Stimulated activated effector memory CD8-positive, alpha-beta T cell treated with anti-CD3 and anti-CD28 coated beads, Interleukin-12 subunit alpha, Interleukin-12 subunit beta, amount 100 ng/mL, for 72 hours (primary cell): ENCODE results near the gene ANTKMT.

ENCODE experiments used
- ATAC-seq: fragments of 150-1000 bp; cut with Tn5 transposase; 2 replicates; pipeline ENCODE4 v1.10.0; 2021
- DNase-seq, 2 donors: peaks; one replicate each; pipeline ENCODE4 v3.0.0; 2021 to 2022; ENCODE audit warnings: low spot score in 2 of 2
- H3K27ac Mint-ChIP-seq: one replicate; pipeline ENCODE4 v1.8.0; 2022; ENCODE audit warnings: mild to moderate bottlenecking, mixed read lengths
- H3K36me3 Mint-ChIP-seq: one replicate; pipeline ENCODE4 v1.8.0; 2022; ENCODE audit warnings: mild to moderate bottlenecking, mixed read lengths
- H3K4me1 Mint-ChIP-seq: one replicate; pipeline ENCODE4 v1.8.0; 2022; ENCODE audit warnings: mixed read lengths
- H3K4me3 Mint-ChIP-seq: one replicate; pipeline ENCODE4 v1.8.0; 2022; ENCODE audit warnings: mild to moderate bottlenecking, mixed read lengths
- H3K9me3 Mint-ChIP-seq: one replicate; pipeline ENCODE4 v1.8.0; 2022; ENCODE audit warnings: mixed read lengths

Gene ANTKMT, protein sequence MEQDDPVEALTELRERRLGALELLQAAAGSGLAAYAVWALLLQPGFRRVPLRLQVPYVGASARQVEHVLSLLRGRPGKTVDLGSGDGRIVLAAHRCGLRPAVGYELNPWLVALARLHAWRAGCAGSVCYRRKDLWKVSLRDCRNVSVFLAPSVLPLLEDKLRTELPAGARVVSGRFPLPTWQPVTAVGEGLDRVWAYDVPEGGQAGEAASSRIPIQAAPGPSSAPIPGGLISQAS

DNA sequence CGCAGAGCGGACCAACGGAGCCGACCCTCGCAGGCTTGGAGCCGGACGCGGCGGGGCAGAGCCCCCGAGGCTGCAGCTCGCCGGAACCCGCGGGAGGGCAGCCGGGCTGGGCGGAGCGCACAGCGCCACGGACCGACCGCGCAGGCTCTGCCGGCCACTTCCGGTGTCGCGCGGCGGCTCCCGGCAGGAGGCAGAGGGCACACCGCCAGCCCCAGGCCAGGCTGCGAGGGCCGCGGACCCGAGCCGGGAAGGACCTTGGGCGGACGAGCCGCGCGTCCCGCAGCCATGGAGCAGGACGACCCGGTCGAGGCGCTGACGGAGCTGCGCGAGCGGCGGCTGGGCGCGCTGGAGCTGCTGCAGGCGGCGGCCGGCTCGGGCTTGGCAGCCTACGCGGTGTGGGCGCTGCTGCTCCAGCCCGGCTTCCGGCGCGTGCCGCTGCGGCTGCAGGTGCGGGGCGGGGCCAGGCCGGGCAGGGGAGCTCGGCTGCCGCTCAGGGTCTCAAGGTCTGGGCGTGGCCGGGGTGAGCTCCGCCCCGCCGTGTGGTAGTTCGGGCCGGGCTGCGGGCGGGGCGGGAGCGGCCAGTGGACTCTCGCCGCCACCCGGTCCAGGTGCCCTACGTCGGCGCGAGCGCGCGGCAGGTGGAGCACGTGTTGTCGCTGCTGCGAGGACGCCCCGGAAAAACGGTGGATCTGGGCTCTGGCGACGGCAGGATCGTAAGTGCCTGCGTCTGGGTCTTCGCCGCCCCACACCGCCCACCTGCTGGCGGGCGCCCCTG is at the start of gene ANTKMT:
Gene ANTKMT, plus strand, starts transcription at position 157 of the 775 bp plus-strand sequence. Its CDS starts 129 bp downstream, at position 286.
- peak; percentile 74 for ATAC-seq
- H3K36me3 Mint-ChIP-seq: peaks cover 15% of the 10 kb centered on the region

DNA sequence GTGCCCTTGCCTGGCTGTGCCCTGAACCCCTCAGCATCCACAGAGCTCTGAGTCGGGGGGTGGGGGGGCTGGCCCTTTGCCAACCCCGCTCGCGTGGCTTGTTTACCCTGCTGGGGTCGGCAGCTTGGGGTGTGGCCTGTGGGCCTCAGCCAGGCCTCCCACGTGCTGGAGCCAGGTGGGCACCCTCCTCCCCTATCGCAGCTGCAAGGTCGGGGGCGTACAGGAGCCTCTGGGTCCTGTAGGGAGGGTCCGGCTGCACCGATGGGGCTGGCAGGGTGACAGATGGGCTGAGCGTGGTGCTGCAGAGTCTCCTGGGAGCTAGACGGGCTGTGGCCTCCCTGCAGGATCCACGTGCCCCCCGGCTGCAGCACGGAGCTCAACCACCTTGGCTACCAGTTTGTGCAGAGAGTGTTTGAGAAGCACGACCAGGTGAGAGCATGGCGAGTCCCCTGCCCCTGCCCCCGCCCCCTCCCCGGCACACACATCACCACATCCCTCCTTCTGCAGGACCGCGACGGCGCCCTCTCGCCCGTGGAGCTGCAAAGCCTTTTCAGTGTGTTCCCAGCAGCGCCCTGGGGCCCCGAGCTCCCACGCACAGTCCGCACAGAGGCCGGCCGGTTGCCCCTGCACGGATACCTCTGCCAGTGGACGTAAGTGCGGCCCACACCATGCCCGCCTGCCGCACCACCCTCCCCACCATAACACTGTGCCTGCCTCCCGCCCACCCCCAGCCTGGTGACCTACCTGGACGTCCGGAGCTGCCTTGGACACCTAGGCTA is 49.4 kb upstream of the ANTKMT start:
- no peak for ATAC-seq
- no peak overlapping the region for H3K27ac Mint-ChIP-seq
- DNase-seq: no peak
- H3K36me3 Mint-ChIP-seq: peaks cover 25% of the 10 kb centered on the region
- no peaks in the 10 kb centered on the region for H3K9me3 Mint-ChIP-seq
- H3K4me3 Mint-ChIP-seq: no peak overlapping the region
- peaks cover 8% of the 10 kb centered on the region for H3K4me1 Mint-ChIP-seq

More for the DNA sequence above, at the start of gene ANTKMT:
- peak within 1 kb of the TSS; percentile 40 for H3K27ac Mint-ChIP-seq
- peak; percentile 67 to 92 for DNase-seq
- no peaks in the 10 kb centered on the region for H3K9me3 Mint-ChIP-seq
- peaks cover 31% of the 10 kb centered on the region for H3K4me1 Mint-ChIP-seq
- H3K4me3 Mint-ChIP-seq: peak within 1 kb of the TSS; percentile 80

DNA sequence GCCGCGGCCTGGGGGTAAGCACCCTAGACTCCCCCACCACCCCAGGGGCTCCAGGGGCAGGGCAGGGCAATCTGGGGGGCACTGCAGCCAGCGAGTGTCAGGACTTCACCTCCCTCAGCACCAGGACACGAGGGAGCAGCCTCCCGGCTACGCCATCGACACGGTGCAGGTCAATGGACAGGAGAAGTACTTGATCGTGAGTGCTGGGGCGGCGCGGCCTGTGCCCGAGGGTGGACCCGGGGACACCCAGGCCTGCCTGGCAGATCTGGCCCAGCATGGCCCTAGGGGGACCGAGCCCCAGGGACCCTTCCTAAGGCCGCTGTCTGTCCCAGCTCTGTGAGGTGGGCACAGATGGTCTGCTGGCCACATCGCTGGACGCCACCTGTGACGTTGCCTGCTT is 48.6 kb upstream of the ANTKMT start:
- H3K4me1 Mint-ChIP-seq: peaks cover 8% of the 10 kb centered on the region
- H3K9me3 Mint-ChIP-seq: no peaks in the 10 kb centered on the region
- DNase-seq (no peak), ATAC-seq (no peak)
- no peak overlapping the region for H3K4me3 Mint-ChIP-seq
- H3K36me3 Mint-ChIP-seq: peaks cover 25% of the 10 kb centered on the region
- H3K27ac Mint-ChIP-seq: no peak overlapping the region

DNA sequence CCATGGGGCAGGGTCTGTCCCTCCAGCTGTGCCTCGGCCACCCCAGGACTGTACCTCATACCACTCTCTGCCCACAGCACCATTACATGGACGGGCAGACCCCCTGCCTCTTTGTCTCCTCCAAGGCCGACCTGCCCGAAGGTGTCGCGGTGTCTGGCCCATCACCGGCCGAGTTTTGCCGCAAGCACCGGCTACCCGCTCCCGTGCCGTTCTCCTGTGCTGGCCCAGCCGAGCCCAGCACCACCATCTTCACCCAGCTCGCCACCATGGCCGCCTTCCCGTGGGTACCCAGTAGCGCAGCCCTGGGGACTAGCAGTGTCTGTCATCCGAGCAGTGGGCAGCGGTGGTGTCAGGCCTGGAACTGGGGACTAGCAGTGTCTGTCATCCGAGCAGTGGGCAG is 48.1 kb upstream of the ANTKMT start:
- Mint-ChIP-seq H3K4me1 (peaks cover 8% of the 10 kb centered on the region), H3K4me3 (no peak overlapping the region), H3K27ac (no peak overlapping the region)

DNA sequence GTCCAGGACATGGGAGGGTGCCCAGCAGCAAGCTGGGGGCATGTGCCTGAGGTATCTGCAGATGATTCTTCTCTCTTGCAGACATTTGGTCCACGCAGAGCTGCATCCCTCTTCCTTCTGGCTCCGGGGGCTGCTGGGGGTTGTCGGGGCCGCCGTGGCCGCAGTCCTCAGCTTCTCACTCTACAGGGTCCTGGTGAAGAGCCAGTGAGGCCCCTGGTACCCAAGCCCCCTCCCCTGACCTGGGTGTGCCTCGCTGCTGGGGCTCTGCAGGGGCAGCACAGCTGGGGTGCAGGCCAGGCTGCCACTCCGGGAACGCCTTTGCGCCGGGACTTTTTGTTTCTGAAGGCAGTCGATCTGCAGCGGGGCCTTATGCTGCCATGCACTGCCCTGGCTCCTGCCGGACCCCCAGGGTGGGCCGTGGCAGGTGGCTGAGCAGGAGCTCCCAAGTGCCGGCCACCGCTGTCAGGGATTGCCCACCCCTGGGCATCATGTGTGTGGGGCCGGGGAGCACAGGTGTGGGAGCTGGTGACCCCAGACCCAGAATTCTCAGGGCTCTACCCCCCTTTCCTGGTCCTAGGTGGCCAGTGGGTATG is 47.5 kb upstream of the ANTKMT start:
- H3K4me3 Mint-ChIP-seq: no peak overlapping the region
- peaks cover 8% of the 10 kb centered on the region for H3K4me1 Mint-ChIP-seq
- DNase-seq (no peak), ATAC-seq (no peak)
- H3K27ac Mint-ChIP-seq: no peak overlapping the region
- H3K9me3 Mint-ChIP-seq: no peaks in the 10 kb centered on the region
- peaks cover 25% of the 10 kb centered on the region for H3K36me3 Mint-ChIP-seq

More for the DNA sequence above, 48.1 kb upstream of the ANTKMT start:
- DNase-seq (no peak), ATAC-seq (no peak)
- peaks cover 25% of the 10 kb centered on the region for H3K36me3 Mint-ChIP-seq
- H3K9me3 Mint-ChIP-seq: no peaks in the 10 kb centered on the region

DNA sequence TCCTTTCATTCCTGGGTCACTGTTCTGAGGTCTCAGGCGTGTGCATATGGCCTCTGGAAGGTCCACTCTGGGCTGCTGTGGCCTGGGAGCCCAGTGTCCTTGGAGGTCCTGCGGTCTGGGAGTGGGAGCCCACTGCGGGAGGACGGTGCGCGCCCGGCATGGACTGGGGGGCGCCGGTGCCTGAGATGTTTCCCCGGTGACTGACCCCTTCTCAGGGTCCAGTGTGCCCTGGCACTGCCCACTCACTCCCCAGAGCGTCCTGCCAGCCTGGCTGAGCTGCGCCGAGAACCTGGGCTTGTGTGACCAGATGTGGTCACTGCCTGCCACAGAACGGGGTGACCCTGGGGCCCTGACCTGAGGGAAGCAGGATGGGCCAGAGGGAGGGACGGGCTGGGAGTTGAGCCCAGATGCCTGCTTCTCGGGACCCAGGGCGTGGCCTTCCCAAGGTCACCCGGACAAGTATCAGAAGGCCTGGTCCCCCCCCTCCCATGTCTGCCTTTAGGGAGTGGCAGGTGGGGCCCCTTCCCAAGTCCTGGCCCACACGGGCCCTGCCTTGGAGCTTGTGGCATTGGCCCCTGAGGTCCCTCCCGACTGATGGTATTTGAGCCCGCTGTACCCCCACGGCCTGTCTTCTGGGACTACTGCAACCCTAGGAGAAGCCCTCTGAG is 46.6 kb upstream of the ANTKMT start:
- peak overlapping the region; percentile 38 for H3K4me3 Mint-ChIP-seq
- peaks cover 25% of the 10 kb centered on the region for H3K36me3 Mint-ChIP-seq
- no peaks in the 10 kb centered on the region for H3K9me3 Mint-ChIP-seq
- H3K4me1 Mint-ChIP-seq: peaks cover 14% of the 10 kb centered on the region
- H3K27ac Mint-ChIP-seq: no peak overlapping the region
- no peak for ATAC-seq
- no peak for DNase-seq

DNA sequence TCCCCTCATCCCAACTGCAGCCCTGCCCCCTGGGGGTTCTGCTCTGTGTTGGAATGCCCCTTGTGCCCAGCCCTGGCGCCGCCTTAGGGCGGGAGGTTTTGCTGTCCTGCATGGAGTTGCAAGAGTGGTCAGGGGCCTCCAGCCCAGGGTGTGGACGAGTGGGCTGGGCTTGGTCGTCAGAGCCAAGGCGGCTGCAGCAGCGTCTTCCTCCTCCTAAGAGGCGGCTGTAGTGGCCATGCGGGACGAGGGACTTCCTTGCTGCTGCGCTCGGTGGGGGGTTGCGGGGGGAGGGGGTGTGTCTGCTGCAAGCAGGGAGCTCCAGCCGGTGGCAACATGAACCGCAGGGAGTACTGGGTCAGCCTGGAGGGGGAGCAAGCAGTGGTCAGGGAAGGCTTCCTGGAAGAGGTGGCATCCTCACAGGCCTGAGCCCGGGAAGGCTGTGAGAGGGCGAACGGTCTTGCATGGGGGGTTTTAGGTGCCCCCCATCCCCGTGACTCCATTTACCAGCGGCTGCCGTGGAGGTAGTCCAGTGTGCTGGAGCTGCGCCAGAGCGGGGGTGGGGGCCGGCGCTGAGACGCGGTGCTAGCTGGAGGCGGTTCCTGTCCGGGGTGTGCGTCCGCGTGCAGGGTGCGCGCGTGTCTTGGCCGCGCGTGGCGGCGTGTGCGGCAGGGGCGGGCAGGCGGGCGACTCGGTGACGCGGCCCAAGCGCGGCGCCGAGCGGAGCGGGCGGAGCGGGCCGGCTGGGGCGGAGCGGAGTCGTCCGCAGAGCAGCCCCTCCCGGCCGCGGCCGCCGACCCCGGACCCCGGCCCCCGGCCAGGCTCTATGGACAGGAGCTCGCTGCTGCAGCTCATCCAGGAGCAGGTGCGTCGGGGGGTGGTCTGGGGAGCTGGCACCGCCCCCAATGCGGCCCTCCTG is 45.7 kb upstream of the ANTKMT start, which contains the start of gene RHBDL1:
Gene RHBDL1, plus strand, starts transcription at position 704 of the 916 bp plus-strand sequence. Its CDS starts 120 bp downstream, at position 824.
- H3K4me3 Mint-ChIP-seq: peak within 1 kb of the TSS; percentile 38
- ATAC-seq (no peak), DNase-seq (no peak)
- no peaks in the 10 kb centered on the region for H3K9me3 Mint-ChIP-seq
- H3K4me1 Mint-ChIP-seq: peaks cover 18% of the 10 kb centered on the region
- no peak within 1 kb of the TSS for H3K27ac Mint-ChIP-seq
- H3K36me3 Mint-ChIP-seq: peaks cover 19% of the 10 kb centered on the region

DNA sequence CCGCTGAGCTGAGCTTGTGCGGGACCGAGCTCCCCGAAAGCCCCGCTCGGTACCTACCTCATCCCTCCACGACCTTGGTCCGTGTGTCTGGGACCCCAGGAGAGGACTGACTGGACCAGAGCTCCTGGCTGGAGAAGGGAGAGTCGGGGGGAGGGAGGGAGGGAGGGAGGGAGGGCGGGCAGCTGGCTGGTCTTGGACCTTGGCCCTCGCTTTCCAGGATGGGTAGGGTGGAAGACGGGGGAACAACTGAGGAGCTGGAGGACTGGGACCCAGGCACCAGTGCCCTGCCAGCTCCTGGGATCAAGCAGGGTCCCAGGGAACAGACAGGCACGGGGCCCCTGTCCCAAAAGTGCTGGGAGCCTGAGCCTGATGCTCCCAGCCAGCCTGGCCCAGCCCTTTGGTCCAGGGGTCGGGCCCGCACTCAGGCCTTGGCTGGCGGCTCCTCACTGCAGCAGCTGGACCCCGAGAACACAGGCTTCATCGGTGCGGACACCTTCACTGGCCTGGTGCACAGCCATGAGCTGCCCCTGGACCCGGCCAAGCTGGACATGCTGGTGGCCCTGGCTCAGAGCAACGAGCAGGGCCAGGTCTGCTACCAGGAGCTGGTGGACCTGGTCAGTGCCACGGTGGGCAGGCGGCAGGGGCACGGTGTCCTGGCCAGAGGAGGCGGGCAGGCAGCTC is 44.9 kb upstream of the ANTKMT start:
- Mint-ChIP-seq H3K4me3 (no peak overlapping the region), H3K9me3 (no peaks in the 10 kb centered on the region), H3K4me1 (peaks cover 20% of the 10 kb centered on the region), H3K36me3 (peaks cover 14% of the 10 kb centered on the region), H3K27ac (no peak overlapping the region)
- ATAC-seq: no peak
- no peak for DNase-seq

DNA sequence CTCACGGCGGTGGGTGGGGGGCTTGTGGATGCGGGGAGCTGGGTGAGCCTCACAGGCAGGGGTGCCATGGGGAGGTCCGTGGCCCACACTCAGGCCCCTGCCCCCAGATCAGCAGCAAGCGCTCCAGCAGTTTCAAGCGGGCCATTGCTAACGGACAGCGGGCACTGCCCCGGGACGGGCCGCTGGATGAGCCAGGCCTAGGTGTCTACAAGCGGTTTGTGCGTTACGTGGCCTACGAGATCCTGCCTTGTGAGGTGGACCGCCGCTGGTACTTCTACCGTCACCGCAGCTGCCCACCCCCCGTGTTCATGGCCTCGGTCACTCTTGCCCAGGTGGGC is 44.4 kb upstream of the ANTKMT start:
- Mint-ChIP-seq H3K9me3 (no peaks in the 10 kb centered on the region), H3K4me1 (peaks cover 25% of the 10 kb centered on the region), H3K27ac (no peak overlapping the region), H3K4me3 (no peak overlapping the region), H3K36me3 (peaks cover 16% of the 10 kb centered on the region)
- no peak for ATAC-seq
- no peak for DNase-seq

DNA sequence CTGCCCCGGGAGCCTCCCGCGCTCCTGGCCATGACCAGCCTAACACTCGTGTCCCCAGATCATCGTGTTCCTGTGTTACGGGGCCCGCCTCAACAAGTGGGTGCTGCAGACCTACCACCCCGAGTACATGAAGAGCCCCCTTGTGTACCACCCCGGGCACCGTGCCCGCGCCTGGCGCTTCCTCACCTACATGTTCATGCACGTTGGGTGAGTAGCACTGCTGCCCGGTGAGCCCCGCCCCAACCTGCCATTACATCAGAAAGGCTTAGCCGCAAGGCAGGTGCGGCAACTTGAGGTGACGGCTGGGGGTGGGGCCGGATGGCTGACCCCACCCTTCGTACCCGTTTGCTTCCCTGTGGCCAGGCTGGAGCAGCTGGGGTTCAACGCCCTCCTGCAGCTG is 44.0 kb upstream of the ANTKMT start:
- ATAC-seq: no peak
- no peak for DNase-seq
- H3K9me3 Mint-ChIP-seq: no peaks in the 10 kb centered on the region
- H3K36me3 Mint-ChIP-seq: peaks cover 20% of the 10 kb centered on the region
- no peak overlapping the region for H3K4me3 Mint-ChIP-seq
- no peak overlapping the region for H3K27ac Mint-ChIP-seq
- H3K4me1 Mint-ChIP-seq: peaks cover 29% of the 10 kb centered on the region

DNA sequence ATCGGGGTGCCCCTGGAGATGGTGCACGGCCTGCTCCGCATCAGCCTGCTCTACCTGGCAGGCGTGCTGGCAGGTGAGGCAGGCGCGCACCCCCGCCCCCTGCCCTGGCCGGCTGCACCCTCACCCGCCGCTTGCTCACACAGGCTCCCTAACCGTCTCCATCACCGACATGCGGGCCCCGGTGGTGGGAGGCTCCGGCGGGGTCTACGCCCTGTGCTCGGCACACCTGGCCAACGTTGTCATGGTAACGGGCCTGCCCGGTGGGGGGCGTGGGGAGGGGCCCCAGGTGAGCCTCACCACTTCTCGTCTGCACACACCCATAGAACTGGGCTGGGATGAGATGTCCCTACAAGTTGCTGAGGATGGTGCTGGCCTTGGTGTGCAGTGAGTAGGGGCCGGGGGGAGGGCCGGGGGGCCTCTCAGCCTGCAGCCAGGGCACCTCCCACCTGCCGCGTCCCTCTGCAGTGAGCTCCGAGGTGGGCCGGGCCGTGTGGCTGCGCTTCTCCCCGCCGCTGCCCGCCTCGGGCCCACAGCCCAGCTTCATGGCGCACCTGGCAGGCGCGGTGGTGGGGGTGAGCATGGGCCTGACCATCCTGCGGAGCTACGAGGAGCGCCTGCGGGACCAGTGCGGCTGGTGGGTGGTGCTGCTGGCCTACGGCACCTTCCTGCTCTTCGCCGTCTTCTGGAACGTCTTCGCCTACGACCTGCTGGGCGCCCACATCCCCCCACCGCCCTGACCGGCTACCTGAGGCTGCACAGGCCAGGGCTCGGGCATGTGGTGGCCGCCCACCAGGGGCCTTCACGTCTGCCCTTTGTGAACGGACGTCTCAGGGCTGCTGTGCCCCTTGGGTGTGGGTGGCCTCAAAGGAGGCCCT is 43.4 kb upstream of the ANTKMT start:
- no peak overlapping the region for H3K4me3 Mint-ChIP-seq
- H3K36me3 Mint-ChIP-seq: peaks cover 26% of the 10 kb centered on the region
- no peak for ATAC-seq

DNA sequence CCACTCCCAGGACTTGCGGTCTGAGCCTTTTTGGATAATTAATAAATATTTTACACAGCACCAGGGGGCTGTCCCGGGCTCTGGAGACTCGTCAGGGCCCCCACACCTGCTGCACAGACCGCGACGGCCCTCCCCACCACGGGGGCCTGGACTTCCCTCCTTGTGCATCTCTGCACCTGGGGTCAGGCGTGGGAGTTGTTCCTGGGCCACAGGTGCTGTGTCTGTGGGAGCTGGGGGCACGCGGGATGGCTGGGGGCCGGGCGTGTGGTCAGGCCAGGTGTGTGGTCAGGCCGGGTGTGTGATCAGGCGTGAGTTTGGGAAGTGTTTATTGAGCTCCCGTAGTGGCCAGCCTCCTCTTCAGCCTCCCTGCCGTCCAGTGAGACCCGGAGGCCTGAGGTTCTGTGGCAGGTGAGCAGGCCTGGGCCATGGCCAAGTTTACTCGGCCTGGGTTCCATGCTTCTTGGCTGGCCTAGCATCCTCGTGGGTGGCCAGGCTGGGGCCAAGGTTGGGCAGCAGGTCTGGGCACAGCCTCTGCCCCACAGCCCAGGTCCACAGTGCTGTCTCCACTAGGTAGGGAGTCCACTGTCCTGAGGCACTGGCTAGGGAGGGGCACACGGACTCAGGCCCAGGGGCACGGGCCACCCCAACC is 42.6 kb upstream of the ANTKMT start:
- peaks cover 43% of the 10 kb centered on the region for H3K4me1 Mint-ChIP-seq
- H3K4me3 Mint-ChIP-seq: peak overlapping the region; percentile 73
- no peaks in the 10 kb centered on the region for H3K9me3 Mint-ChIP-seq
- no peak for ATAC-seq
- no peak for DNase-seq
- H3K36me3 Mint-ChIP-seq: peaks cover 27% of the 10 kb centered on the region
- peak overlapping the region; percentile 76 for H3K27ac Mint-ChIP-seq

More for the DNA sequence above, 43.4 kb upstream of the ANTKMT start:
- H3K27ac Mint-ChIP-seq: no peak overlapping the region
- H3K4me1 Mint-ChIP-seq: peaks cover 36% of the 10 kb centered on the region
- DNase-seq: no peak
- no peaks in the 10 kb centered on the region for H3K9me3 Mint-ChIP-seq
